GM12875 (cell line): ENCODE results near the gene RNF135.

Experiments
- H3K4me3 ChIP-seq: one replicate; pipeline ENCODE4 v1.5.1; 2011; ENCODE audit warnings: low read depth, low read length, control low read depth
- CTCF ChIP-seq: IDR thresholded peaks from 2 replicates; pipeline ENCODE4 v1.5.1; 2011; ENCODE audit warnings: low read depth, mild to moderate bottlenecking, control low read depth, inconsistent platforms, low read length, moderate library complexity, borderline replicate concordance; ENCODE audit not compliant: insufficient read depth

RNF135 gene

GRCh38 chr17:30947796-30948195, 23.0 kb upstream of the RNF135 start:
- no peak for TF ChIP-seq CTCF

GRCh38 chr17:30950189-30950588, 20.6 kb upstream of the RNF135 start:
- H3K4me3 ChIP-seq: no peak overlapping the region
- no peak for TF ChIP-seq CTCF

More at GRCh38 chr17:30947796-30948195, 23.0 kb upstream of the RNF135 start:
- H3K4me3 ChIP-seq: no peak overlapping the region

- H3K4me3 ChIP-seq: no peak overlapping the region
- no peak for TF ChIP-seq CTCF
These were observed 20.0 kb upstream of the RNF135 start for GRCh38 chr17:30950669-30951399.

- no peak overlapping the region for H3K4me3 ChIP-seq
- no peak for TF ChIP-seq CTCF
These were observed 18.0 kb upstream of the RNF135 start for GRCh38 chr17:30952638-30953393.

- TF ChIP-seq CTCF: no peak
- no peak overlapping the region for H3K4me3 ChIP-seq
These were observed 16.6 kb upstream of the RNF135 start for GRCh38 chr17:30954046-30954830.

- TF ChIP-seq CTCF: no peak
- no peak overlapping the region for H3K4me3 ChIP-seq
These were observed 14.0 kb upstream of the RNF135 start for GRCh38 chr17:30956764-30957374.
